Retinal pigment epithelial cell (primary cell): Measurements from ENCODE around the gene AVEN.

ENCODE experiments used
- DNase-seq: peaks from one replicate; pipeline ENCODE4 v3.0.0-alpha.2; 2010; ENCODE audit warnings: low read depth
- H3K4me3 ChIP-seq: 2 replicates; pipeline ENCODE4 v1.5.1; 2011; ENCODE audit warnings: mild to moderate bottlenecking, low read length, control low read depth, moderate library complexity
- TF ChIP-seq, protein P1 (sequence below): conservative IDR thresholded peaks from 2 replicates; pipeline ENCODE4 v1.5.1; 2011; ENCODE audit warnings: low read depth, low read length, control low read depth, inconsistent platforms

The AVEN gene

DNA sequence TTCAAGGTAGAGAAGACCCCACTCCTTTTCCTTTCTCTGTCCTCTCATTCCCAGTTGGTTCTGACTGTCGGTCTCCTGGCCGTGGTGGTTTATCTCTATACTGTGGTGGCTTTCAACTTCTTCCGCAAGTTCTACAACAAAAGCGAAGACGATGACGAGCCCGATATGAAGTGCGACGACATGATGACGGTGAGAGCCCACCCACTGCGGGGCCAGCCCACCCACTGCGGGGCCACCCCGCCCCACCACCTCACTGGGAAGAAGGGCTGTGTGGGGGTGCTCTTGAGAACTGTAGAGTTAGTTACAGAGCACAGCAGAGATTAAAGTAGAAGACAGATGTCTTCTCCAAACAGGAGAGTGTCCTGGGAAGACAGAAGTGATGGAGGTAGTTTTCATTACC is 181.3 kb downstream of the AVEN start:
- DNase-seq = no peak
- TF ChIP-seq, protein P1, sequence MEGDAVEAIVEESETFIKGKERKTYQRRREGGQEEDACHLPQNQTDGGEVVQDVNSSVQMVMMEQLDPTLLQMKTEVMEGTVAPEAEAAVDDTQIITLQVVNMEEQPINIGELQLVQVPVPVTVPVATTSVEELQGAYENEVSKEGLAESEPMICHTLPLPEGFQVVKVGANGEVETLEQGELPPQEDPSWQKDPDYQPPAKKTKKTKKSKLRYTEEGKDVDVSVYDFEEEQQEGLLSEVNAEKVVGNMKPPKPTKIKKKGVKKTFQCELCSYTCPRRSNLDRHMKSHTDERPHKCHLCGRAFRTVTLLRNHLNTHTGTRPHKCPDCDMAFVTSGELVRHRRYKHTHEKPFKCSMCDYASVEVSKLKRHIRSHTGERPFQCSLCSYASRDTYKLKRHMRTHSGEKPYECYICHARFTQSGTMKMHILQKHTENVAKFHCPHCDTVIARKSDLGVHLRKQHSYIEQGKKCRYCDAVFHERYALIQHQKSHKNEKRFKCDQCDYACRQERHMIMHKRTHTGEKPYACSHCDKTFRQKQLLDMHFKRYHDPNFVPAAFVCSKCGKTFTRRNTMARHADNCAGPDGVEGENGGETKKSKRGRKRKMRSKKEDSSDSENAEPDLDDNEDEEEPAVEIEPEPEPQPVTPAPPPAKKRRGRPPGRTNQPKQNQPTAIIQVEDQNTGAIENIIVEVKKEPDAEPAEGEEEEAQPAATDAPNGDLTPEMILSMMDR = no peak
- no peak overlapping the region for H3K4me3 ChIP-seq

DNA sequence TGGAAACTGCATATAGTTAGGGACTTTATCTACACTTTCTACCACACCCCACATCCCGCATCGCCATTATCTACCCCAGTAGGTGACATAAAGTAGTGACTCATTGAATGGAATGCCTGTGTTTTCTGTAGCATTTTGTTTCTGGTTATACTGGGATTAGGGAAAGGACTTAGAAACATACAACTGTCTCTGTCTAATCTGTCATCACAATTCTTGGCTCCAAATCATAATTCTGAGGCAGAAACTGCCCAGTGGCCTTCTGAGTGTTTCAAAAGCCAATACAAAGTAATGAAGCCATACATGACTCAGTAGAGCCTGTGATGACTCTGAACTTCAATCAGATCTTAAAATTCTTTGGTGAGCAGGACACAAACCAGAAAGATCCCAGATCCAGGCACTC is 186.4 kb downstream of the AVEN start:
- H3K4me3 ChIP-seq = no peak overlapping the region
- TF ChIP-seq, protein P1 = no peak

DNA sequence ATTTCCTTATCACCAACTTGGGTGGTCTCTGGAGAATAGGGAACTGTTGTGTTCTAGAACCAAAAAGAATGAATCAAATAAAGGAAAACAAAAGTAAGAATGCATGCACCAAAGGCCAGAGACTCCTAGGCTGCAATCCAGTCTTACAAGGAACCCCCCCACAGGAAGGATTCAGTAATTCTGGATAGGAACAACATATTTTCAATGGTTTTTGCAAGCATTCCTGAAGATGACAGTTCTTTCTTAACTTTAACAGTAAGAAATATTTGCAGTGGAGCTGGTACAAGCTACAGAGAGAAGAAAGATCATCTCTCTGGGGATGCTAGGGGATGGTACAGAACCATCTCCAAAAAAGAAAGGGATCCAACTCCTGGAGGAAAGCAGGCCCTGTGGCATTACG is 186.9 kb downstream of the AVEN start:
- TF ChIP-seq, protein P1 = no peak
- DNase-seq = no peak
- no peak overlapping the region for H3K4me3 ChIP-seq

More for the DNA sequence above, 186.4 kb downstream of the AVEN start:
- DNase-seq = no peak

DNA sequence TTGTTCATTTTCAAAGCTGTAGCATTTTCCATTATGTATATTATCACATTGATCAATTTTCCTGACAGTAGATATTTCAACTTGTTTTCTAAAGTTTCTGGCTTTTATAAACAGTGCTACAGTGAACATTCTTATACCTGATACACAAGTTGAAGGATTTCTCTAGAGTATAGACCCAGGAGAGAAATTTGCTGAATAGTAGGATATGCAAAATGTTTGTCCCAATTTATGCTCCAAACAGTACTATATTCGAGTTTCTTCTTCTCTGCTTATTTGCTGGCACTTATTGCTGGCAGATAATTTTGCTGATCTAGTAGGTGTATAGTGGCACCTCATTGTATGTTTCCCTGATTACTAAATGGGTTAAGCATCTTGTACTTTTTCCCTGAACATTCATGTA is 187.9 kb downstream of the AVEN start:
- H3K4me3 ChIP-seq = no peak overlapping the region
- TF ChIP-seq, protein P1 = no peak
- no peak for DNase-seq

DNA sequence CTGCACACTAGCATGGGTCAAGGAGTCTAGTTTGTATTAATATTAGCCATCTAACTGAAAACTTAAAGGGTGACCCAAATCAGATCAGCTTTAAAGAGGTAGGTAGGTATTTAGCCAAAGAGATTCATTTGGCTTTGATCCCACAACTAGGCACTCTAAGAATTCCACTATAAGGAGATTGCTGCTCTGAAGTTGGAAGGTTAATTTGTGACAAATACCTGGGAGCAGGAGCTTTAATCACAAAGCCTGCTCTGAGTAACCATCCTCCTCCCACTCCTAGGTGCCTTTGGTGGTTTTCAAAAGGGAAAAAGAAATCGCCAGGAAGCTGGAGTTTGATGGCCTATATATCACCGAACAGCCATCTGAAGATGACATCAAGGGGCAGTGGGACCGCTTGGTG is 191.0 kb downstream of the AVEN start:
- no peak overlapping the region for H3K4me3 ChIP-seq
- TF ChIP-seq, protein P1 = no peak
- DNase-seq = no peak

DNA sequence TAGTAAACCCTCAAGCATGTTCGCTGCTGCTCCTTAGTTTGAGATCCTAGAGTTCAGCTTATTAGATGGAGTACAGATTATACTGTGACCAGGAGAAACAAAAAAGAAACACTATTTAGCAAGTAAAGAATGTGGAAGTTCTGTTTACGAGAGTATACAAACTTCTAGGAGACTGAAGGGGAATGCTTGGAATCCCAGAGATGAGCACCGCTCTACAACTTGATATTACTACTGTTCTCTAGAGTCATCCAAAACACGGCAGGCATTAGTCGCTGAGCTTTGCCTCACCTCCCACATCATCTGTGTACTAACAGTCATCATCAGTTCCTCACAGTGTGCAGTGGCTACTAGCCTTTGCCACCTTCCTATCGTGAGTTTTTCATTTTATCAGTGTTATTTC is 192.1 kb downstream of the AVEN start:
- no peak for DNase-seq
- H3K4me3 ChIP-seq = no peak overlapping the region
- TF ChIP-seq, protein P1 = no peak

DNA sequence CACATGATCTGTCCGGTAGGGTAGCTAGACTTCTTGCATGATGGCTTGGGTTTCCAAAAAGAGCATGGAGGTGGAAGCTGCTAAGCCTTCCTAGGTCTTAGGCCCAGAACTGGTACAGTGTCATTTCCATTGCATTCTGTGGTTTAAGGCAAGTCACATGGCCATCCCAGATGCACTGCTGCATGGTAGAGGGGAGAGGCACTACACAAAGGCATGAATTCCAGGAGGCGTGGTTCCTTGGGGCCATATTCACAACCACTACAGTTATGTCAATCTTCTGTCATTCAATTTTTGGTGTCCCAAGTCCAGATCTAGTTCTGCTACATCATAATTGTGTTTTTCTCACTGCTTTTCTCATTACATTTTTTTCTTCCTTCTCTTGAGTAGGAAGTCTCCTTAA is 192.9 kb downstream of the AVEN start:
- no peak for DNase-seq
- TF ChIP-seq, protein P1 = no peak
- no peak overlapping the region for H3K4me3 ChIP-seq
